NT2/D1 (cell line): ENCODE results near the gene GPR18.

ENCODE experiments used
- YY1 ChIP-seq: IDR thresholded peaks from 2 replicates; pipeline ENCODE4 v1.6.1; 2011; ENCODE audit not compliant: insufficient read length, insufficient read depth
- ZNF274 ChIP-seq: IDR thresholded peaks from 2 replicates; pipeline ENCODE4 v1.6.1; 2011; ENCODE audit warnings: mild to moderate bottlenecking, low read depth, low read length

GRCh38 chr13:99268822-99269221, 10.6 kb upstream of the GPR18 start:
- no peak for TF ChIP-seq YY1
- TF ChIP-seq ZNF274, result no peak
